Erythroblast (primary cell): ENCODE data around the gene YPEL5.

Experiments
- DNase-seq, 2 experiments: peaks; one replicate each; lab custom pipeline; 2025; lab: John Stamatoyannopoulos, UW
- GATA1 ChIP-seq: IDR thresholded peaks from 2 replicates; pipeline ENCODE4 v1.6.1; 2011; ENCODE audit warnings: low read depth, mild to moderate bottlenecking, control low read depth, low read length, moderate library complexity
- POLR2A ChIP-seq: IDR thresholded peaks from 2 replicates; pipeline ENCODE4 v1.6.1; 2011; ENCODE audit warnings: mild to moderate bottlenecking, low read length

The YPEL5 gene

DNA sequence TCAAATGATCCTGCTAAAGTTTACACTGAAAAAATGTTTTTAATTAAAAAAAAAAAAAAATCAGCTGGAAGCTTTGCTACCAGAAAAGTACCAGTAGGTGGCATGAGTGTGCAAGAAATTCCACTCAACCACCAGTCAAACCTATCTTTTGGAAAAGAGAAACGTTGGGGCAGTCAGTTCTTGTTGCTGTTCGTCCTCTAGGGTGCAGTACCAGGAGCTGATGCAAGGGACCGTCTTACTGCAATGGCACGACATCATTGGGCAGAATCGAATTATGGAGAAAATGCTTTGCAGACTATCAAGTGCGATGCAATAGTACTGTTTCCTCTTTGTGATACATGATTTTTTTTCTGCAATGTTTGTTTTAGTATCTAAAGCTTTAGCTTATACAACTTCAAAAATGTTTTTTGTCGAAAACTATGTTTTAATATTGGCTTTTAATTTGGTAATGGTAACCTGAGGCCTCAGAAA, 18.3 kb downstream of the YPEL5 start:
- DNase-seq = peak; percentile 94 to 96
- TF ChIP-seq GATA1 (no peak), POLR2A (no peak)

DNA sequence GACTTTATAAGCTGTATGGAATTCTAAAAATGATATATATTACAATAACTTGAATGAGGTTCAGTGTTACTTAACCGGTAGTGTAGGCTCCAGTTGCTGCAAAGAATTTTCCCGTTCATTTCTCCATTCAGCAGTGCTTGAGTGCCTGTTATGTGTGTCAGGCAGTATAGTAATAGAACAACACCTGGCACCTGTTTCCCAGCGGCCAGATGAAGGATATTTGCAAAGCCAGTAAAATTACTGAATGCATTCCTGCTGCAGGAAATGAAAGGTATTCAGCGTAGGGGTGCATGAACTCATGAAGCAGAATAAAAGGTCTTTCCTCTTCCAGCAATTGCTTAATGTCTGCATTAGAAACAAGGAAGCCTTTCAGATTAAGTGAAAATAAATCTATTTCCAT, 18.8 kb downstream of the YPEL5 start:
- TF ChIP-seq GATA1 (no peak), POLR2A (no peak)
- no peak for DNase-seq

DNA sequence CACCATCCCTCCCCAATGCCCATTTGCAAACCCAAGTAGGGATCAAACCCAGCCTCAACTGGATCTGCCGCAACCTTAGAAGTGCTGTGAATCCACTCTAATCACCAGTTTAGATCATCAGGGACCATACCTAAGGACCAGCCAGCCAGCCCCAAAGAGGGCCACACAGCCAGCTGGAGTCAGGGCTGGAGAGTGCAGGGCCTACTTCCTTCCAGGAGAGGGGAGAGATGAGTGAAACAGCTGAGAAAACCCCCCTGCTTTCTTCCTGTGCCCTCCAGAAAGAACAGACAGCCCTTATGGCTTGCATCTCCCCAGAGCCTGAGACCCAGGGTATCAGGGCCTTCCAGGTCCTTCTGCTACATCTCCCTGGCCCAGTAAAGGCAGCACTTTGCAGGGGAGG, 25.8 kb downstream of the YPEL5 start:
- DNase-seq = no peak
- TF ChIP-seq POLR2A (no peak), GATA1 (no peak)

DNA sequence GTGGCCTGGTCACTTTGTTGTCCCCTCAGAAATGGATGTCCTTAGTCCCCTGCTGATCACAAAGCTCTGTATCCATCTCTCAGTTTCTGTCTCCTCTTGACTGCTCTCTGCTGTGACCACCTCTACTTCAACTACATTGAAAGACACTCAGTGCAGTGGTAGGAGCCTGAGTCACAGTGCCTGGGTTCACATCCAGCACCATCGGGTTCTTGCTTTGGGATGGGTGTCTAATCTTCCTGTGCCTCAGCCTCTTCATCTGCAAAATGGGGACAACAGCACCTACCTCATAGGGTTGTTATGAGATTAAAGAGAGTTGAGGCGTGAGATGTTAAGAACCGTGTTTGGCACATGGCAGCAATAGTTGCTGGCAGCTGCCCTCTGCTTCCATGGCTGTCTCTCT, 30.6 kb downstream of the YPEL5 start:
- DNase-seq = no peak
- no peak for TF ChIP-seq POLR2A
- no peak for TF ChIP-seq GATA1

DNA sequence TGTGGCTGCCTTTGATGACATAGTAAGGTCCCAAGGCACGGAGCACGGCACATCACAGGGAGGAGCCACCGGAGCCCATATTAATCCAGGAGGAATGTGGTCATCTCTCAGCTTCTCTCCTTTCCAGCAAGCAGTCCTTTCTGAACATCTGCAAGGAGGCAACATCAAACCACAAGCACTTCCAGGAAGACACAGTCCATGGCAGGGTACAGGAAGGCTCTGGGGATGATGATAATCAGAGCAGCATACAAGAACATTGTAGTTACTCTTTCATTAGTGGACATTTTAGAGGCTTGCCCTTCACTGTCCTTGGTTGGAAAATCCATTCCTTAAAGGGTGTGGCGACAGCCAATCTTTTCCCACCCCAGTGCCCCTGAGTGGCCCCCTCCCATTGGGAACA, 31.1 kb downstream of the YPEL5 start:
- peak in 1 of 2 experiments; percentile 49 for DNase-seq
- TF ChIP-seq POLR2A = no peak
- TF ChIP-seq GATA1 = no peak

DNA sequence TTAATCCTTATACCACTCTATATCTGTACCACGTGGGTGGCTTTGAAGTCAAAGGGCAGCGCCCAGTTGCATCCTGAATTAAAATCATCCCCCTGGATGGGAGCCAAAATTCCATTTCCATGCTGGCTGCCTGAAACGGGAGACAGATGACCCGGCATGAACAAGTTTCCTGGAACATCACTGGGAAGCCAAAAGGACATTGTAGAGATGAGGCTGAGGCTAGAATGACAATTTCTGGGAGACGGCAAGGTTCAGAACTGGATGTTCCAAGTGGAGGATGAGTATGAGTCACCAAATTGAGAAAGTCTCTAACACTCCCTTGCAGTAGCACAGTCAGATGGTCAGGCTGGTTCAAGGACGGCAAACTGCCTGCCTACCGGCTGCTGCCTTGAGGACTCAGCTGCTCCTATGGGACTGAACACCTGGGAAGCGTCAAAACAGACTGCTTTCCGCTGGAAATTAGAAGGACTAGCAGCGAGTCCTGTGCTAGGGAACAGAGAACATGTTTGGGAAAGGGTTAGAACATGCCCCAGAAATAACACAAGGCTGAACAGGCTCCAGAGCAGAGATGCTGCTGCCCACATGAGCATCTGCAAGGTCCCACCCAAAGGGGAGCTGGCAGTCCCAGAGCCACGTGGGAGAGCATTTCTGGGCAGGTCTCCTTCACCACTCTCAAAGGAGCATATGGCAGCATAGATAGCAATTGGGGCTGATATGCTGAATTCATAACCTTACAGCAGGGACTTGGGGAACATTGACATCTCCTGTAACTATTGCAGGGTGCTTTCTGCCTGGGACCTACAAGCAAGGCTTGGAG, 32.0 kb downstream of the YPEL5 start:
- TF ChIP-seq POLR2A = peak; percentile 86
- peak; percentile 42 for TF ChIP-seq GATA1
- DNase-seq = peak; percentile 93 to 97

DNA sequence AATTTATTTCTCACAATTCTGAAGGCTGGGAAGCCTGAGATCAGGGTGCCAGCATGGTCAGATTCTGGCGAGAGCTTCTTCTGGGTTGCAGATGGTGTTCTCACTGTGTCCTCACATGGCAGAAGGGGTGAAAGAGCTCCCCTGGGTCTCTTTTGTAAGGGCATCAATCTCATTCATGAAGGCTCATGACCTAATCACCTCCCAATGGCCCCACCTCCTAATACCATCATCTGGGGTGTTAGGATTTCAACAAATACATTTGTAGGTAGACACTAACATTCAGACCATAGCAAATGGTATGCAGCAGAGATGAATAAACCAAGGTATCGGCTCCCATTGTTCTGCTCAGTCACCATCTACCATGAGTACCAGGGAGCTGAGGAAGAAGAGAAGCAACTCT, 32.7 kb downstream of the YPEL5 start:
- TF ChIP-seq POLR2A (no peak), GATA1 (no peak)

DNA sequence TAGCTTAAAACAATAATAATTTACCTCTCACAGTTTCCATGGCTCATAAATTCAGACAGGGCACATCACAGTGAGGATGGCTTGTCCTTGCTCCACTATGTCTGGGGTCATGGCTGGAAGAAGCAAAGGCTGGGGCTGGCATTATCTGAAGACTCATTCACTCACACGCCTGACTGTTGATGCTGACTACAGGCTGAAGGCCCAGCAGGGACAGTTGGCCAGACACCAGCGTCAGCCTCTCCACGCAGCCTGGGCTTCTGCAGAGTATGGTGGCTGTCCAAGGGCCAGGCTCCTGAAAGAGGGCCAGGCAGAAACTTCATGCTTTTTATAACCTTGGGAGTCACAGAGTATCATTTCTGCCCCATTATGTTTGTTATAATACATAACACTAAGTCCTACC, 33.4 kb downstream of the YPEL5 start:
- TF ChIP-seq POLR2A (no peak), GATA1 (no peak)
- DNase-seq = peak; percentile 47 to 73

More for the DNA sequence above, 32.7 kb downstream of the YPEL5 start:
- no peak for DNase-seq

DNA sequence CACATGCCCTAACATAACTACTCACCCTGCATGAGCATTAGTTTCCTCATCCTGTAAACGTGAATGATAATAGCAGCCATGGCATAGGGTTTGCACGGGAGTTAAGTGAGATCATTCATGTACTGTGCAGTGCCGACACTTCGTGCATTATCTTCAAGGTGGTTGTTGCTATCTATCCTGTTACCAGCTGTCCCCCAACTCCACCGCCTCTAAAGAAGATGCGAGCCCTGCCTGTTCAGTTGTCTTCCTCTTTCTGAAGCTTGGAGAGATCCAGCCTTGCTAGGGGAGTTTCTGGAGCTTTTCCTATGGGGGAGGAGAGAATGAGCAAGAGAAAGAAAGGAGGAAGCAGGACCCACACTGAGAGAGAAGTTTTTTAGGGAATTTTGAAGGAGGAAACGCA, 34.4 kb downstream of the YPEL5 start:
- TF ChIP-seq GATA1 (no peak), POLR2A (no peak)
- peak; percentile 51 to 60 for DNase-seq

DNA sequence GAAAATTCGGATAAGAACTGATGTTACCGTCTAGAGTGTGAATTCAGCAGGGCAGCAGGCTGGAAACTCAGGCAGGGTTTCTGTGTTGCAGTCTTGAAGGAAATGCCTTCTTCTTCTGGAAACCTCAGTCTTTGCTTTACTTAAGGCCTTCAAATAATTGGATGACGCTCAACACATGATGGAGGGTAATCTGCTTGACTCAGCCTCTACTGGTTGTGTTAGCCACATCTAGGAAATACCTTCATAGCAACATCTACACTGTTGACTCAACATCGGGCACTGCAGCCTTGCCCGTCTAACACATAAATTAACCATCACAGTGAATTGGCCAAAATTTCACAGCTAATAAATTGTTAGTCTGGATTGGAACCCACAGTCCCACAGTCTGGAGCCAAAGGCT, 37.2 kb downstream of the YPEL5 start:
- no peak for DNase-seq
- TF ChIP-seq GATA1 (no peak), POLR2A (no peak)

DNA sequence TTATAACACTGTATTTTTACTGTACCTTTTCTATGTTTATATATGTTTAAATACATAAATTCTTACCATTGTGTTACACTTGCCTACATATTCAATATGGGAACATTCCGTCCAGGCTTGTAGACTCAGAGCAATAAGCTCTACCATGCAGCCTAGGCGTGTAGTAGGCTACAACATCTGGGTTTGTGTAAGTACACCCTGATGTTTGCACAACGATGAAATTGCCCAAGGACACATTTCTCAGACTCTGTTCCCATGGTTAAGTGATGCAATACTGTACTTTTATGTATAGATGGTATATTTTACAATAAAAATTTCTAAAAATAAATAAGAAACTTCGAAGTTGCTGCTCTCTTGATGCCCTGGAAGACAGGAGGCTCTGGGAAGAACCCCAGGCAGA, 38.4 kb downstream of the YPEL5 start:
- no peak for TF ChIP-seq POLR2A
- DNase-seq = no peak

DNA sequence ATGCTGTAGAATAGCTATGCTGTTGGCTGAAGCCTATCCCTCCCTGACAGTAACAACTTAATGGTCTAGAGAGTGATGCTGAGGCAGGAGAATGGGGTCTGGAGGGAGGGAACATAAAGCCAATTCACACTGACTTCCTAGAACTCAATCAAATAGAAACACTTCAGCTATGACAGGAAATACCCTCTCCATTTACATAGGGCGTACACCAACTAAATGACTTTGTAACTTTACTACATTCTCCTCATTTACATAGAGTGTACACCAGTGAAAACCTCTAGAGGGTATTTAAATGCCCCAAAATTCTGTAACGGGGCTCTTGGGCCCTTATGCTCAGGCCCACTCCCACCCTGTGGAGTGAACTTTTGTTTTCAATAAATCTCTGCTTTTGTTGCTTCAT, 41.5 kb downstream of the YPEL5 start:
- no peak for TF ChIP-seq GATA1
- TF ChIP-seq POLR2A = no peak
- no peak for DNase-seq

DNA sequence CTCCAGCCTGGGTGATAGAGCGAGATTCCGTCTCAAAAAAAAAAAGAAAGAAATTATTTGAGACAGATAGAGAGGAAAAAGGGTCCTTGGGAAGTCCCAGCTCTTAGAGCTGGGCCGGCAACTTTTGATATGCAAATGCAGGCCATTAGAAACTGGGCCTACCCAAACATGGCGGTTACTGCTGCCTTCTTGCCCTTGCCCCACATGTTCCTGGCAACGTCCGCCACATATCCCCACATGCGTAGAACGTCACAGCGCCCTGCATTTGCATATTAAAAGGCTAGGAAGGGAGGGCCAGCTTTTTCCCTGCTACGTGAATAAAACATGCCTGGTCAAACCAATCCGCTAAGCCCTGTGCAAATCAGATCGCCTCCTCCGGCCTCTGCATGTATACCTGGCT, 43.8 kb downstream of the YPEL5 start:
- TF ChIP-seq GATA1 (no peak), POLR2A (no peak)
- DNase-seq = no peak

DNA sequence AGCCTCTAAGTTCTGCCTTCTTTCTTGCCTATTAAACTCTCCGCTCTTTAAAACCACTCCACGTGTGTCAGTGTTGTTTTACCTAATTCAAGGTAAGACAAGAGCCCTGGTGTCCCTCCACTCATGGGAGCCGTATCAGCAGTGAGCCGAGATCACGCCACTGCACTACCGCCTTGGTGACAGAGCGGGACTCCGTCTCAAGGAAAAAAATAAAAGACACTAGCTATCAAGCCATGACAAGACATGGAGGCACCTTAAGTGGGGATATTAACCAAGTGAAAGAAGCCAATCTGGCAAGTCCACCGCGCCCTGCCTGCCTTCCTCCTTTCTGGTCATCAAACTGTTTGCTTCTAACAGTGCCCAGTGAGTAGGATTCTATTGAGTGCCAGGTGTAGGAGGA, 44.3 kb downstream of the YPEL5 start:
- DNase-seq = peak in 1 of 2 experiments; percentile 54
- TF ChIP-seq POLR2A (no peak), GATA1 (no peak)

DNA sequence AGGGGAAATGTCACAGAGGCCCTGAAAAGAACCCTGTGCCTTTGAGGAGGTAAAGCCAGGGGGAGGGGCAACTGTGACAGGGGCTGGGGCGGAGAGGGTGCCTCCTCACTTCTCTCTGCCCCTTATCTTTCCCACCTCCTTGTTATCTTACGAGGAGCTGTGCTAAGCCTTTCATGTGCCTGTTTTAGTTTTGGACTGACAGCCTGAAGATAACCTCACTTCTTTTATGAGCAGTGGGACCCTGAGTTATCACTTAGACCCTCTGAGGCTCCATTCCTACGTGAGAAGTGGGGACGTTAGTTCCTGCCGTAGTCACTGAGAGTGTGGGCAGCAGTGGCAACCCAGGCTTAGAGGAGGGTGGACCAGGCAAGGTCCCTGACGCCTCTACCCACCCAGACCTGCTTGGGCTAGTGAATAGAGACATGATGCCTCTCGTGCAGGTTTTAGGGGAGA, 45.0 kb downstream of the YPEL5 start:
- TF ChIP-seq GATA1 = peak; percentile 94
- peak; percentile 84 for TF ChIP-seq POLR2A
- peak; percentile 94 to 99 for DNase-seq
